NCI-H2081 treated with DMSO at 0.1 percent for 48 hours (cell line): Measurements from ENCODE around the gene PCDHB14.
"Not testable (repeated sequence)": the region's sequence is repeated elsewhere in the genome, so short reads cannot be mapped to it uniquely, and the experiment has no call there.

ENCODE experiments used
- DNase-seq: peaks from one replicate; lab custom pipeline; 2025; lab: John Stamatoyannopoulos, UW

The PCDHB14 gene

DNA sequence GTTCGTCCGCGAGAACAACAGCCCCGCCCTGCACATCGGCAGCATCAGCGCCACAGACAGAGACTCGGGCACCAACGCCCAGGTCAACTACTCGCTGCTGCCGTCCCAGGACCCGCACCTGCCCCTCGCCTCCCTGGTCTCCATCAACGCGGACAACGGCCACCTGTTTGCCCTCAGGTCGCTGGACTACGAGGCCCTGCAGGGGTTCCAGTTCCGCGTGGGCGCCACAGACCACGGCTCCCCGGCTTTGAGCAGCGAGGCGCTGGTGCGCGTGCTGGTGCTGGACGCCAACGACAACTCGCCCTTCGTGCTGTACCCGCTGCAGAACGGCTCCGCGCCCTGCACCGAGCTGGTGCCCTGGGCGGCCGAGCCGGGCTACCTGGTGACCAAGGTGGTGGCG is 12.9 kb upstream of the PCDHB14 start:
- DNase-seq = not testable (repeated sequence)

DNA sequence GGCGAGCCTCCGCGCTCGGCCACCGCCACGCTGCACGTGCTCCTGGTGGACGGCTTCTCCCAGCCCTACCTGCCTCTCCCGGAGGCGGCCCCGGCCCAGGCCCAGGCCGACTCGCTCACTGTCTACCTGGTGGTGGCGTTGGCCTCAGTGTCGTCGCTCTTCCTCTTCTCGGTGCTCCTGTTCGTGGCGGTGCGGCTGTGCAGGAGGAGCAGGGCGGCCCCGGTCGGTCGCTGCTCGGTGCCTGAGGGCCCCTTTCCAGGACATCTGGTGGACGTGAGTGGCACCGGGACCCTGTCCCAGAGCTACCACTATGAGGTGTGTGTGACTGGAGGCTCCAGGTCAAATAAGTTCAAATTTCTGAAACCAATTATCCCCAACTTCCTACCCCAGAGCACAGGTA is 12.3 kb upstream of the PCDHB14 start:
- not testable (repeated sequence) for DNase-seq

DNA sequence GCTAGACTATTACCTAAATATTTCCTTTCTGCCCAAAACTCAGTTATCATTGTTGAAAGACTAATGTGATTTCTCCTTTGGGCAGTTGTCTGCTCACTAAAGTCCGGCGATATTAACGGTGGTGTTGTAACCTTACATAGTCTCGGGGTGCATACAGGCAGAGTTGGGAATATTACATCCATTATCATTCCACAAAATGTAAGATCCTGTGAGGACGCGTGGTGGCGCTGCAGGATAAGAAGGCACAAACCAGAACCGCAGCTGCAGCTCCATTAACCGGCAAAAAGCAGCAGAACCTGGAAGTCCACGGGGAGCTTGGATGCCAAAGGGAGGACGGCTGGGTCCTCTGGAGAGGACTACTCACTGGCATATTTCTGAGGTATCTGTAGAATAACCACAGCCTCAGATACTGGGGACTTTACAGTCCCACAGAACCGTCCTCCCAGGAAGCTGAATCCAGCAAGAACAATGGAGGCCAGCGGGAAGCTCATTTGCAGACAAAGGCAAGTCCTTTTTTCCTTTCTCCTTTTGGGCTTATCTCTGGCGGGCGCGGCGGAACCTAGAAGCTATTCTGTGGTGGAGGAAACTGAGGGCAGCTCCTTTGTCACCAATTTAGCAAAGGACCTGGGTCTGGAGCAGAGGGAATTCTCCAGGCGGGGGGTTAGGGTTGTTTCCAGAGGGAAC is 9.3 kb upstream of the PCDHB14 start, which contains the start of gene PCDHB13:
Gene PCDHB13, plus strand, starts transcription at position 264 of the 684 bp plus-strand sequence. Its CDS starts 205 bp downstream, at position 469.
- not testable (repeated sequence) for DNase-seq

DNA sequence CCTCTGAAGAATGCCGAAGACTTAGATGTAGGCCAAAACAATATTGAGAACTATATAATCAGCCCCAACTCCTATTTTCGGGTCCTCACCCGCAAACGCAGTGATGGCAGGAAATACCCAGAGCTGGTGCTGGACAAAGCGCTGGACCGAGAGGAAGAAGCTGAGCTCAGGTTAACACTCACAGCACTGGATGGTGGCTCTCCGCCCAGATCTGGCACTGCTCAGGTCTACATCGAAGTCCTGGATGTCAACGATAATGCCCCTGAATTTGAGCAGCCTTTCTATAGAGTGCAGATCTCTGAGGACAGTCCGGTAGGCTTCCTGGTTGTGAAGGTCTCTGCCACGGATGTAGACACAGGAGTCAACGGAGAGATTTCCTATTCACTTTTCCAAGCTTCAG is 8.6 kb upstream of the PCDHB14 start:
- DNase-seq = not testable (repeated sequence)

DNA sequence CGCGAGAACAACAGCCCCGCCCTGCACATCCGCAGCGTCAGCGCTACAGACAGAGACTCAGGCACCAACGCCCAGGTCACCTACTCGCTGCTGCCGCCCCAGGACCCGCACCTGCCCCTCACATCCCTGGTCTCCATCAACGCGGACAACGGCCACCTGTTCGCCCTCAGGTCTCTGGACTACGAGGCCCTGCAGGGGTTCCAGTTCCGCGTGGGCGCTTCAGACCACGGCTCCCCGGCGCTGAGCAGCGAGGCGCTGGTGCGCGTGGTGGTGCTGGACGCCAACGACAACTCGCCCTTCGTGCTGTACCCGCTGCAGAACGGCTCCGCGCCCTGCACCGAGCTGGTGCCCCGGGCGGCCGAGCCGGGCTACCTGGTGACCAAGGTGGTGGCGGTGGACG is 7.6 kb upstream of the PCDHB14 start:
- DNase-seq = not testable (repeated sequence)

DNA sequence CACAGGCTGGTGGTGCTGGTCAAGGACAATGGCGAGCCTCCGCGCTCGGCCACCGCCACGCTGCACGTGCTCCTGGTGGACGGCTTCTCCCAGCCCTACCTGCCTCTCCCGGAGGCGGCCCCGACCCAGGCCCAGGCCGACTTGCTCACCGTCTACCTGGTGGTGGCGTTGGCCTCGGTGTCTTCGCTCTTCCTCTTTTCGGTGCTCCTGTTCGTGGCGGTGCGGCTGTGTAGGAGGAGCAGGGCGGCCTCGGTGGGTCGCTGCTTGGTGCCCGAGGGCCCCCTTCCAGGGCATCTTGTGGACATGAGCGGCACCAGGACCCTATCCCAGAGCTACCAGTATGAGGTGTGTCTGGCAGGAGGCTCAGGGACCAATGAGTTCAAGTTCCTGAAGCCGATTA is 7.1 kb upstream of the PCDHB14 start:
- not testable (repeated sequence) for DNase-seq

DNA sequence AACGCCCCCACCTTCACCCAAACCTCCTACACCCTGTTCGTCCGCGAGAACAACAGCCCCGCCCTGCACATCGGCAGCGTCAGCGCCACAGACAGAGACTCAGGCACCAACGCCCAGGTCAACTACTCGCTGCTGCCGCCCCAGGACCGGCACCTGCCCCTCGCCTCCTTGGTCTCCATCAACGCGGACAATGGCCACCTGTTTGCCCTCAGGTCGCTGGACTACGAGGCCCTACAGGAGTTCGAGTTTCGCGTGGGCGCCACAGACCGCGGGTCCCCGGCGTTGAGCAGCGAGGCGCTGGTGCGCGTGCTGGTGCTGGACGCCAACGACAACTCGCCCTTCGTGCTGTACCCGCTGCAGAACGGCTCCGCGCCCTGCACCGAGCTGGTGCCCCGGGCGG is 1.7 kb downstream of the PCDHB14 start:
- not testable (repeated sequence) for DNase-seq

DNA sequence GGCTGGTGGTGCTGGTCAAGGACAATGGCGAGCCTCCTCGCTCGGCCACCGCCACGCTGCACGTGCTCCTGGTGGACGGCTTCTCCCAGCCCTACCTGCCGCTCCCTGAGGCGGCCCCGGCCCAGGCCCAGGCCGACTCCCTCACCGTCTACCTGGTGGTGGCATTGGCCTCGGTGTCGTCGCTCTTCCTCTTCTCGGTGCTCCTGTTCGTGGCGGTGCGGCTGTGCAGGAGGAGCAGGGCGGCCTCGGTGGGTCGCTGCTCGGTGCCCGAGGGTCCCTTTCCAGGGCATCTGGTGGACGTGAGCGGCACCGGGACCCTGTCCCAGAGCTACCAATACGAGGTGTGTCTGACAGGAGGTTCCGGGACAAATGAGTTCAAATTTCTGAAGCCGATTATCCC is 2.3 kb downstream of the PCDHB14 start:
- DNase-seq = not testable (repeated sequence)

DNA sequence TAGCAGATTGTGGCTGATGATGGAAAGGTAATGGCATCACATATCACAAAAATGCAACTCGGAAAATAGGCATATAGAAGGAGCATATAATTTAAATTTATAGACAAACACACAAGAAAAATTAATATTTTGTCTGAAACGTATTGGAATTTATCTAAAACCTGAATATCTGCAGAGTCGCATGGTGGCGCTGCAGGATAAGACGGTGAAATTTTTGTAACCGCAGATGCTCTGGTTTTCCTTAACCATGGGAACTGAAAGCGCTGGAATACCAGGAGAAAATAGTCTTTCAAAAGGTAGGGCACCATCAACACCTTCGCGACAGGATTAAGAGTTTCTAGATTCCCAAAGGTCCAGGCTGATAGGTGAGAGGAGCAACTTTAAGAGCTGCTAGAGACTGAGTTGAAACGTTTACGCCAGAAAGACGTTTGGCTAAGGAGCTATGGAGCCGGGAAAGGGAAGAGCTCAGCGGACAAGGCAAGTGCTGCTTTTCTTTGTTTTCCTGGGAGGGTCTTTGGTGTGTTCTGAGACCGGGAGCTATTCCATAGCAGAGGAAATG is 11.0 kb downstream of the PCDHB14 start:
- DNase-seq = no peak

DNA sequence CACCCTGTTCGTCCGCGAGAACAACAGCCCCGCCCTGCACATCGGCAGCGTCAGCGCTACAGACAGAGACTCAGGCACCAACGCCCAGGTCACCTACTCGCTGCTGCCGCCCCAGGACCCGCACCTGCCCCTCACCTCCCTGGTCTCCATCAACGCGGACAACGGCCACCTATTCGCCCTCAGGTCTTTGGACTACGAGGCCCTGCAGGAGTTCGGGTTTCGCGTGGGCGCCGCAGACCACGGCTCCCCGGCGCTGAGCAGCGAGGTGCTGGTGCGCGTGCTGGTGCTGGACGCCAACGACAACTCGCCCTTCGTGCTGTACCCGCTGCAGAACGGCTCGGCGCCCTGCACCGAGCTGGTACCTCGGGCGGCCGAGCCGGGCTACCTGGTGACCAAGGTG is 12.8 kb downstream of the PCDHB14 start:
- DNase-seq = not testable (repeated sequence)

DNA sequence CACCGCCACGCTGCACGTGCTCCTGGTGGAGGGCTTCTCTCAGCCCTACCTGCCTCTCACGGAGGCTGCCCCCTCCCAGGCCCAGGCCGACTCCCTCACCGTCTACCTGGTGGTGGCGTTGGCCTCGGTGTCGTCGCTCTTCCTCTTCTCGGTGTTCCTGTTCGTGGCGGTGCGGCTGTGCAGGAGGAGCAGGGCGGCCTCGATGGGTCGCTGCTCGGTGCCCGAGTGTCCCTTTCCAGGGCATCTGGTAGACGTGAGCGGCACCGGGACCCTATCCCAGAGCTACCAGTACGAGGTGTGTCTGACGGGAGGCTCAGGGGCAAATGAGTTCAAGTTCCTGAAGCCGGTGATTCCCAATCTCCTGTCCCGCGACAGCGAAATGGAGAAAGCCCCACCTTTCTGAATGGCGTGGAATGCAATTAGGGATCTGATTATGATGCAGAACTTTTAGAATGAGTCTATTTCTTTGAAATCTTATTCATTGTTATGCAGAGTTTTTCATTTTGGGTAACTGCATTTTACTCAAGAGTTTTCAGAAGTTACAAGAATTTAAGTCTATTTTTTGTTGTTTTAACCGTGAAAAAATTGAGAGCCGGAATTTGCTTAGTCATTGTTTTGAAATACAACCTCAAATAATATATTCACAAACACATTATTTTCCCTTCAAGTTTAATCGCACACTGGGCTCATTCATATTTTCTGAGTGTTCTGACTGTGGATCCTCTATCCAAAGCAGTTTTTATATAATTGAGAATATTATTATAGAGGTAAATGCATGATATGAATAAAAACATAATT is 13.6 kb downstream of the PCDHB14 start:
- DNase-seq = no peak

DNA sequence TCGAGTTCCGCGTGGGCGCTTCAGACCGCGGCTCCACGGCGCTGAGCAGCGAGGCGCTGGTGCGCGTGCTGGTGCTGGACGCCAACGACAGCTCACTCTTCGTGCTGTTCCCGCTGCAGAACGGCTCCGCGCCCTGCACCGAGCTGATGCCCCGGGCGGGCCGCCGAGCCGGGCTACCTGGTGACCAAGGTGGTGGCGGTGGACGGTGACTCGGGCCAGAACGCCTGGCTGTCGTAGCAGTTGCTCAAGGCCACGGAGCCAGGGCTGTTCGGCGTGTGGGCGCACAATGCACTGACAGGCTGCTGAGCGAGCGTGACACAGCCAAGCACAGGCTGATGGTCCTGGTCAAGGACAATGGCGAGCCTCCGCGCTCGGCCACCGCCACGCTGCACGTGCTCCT is 18.4 kb downstream of the PCDHB14 start:
- DNase-seq = no peak

DNA sequence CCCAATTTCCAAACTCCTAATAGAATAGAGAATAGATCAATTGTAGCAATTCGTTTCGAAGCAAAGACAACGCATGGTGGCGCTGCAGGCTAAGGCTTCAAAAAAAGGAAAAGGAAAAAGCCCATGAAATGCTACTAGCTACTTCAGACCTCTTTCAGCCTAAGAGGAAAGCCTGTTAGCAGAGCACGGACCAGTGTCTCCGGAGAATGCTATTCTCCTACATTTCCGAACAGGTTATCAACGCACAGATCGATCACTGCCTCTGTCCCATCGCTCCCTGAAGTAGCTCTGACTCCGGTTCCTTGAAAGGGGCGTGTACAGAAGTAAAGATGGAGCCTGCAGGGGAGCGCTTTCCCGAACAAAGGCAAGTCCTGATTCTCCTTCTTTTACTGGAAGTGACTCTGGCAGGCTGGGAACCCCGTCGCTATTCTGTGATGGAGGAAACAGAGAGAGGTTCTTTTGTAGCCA is 22.1 kb downstream of the PCDHB14 start, which contains the start of gene PCDHB15:
Gene PCDHB15, plus strand, starts transcription at position 146 of the 468 bp plus-strand sequence. Its CDS starts 184 bp downstream, at position 330.
- DNase-seq = no peak

DNA sequence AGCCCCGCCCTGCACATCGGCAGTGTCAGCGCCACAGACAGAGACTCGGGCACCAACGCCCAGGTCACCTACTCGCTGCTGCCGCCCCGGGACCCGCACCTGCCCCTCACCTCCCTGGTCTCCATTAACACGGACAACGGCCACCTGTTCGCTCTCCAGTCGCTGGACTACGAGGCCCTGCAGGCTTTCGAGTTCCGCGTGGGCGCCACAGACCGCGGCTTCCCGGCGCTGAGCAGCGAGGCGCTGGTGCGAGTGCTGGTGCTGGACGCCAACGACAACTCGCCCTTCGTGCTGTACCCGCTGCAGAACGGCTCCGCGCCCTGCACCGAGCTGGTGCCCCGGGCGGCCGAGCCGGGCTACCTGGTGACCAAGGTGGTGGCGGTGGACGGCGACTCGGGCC is 23.8 kb downstream of the PCDHB14 start:
- not testable (repeated sequence) for DNase-seq

DNA sequence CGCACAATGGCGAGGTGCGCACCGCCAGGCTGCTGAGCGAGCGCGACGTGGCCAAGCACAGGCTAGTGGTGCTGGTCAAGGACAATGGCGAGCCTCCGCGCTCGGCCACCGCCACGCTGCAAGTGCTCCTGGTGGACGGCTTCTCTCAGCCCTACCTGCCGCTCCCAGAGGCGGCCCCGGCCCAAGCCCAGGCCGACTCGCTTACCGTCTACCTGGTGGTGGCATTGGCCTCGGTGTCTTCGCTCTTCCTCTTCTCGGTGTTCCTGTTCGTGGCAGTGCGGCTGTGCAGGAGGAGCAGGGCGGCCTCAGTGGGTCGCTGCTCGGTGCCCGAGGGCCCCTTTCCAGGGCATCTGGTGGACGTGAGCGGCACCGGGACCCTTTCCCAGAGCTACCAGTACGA is 24.3 kb downstream of the PCDHB14 start:
- not testable (repeated sequence) for DNase-seq

DNA sequence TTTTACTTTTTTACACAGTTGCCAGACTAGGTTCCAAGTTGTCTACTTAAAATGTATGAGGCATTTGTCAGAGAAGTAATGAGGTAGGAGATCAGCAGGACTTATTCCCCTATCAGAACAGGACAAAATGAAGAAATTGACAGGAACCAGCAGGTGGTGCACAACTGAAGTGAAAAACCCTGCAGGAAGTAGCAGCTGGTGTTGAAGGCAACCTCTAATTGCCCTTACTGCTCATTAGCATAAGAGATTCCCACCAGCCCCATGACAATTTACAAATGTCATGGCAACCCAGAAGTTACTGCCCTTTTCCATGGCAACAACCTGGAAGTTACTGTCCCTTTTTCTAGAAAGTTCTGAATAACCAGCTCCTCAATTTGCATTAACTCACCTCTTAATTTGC is 27.4 kb downstream of the PCDHB14 start:
- no peak for DNase-seq

DNA sequence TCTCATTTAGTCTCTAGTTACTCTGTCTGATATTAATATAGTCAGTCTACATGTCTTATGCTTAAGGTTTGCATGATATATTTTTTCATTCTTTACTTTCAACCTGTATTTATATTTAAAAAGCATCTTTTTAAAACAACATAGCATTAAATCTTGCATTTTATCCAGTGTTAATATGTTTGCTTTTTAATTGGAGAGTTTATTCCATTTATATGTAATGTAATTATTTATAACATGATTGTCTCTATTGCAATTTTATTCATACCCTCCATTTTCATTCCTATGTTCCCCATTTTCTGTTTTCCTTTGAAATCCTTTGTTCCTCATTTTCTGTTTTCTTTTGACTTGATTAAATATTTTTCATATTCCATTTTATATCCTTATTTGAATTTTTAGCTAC is 35.3 kb downstream of the PCDHB14 start:
- no peak for DNase-seq

DNA sequence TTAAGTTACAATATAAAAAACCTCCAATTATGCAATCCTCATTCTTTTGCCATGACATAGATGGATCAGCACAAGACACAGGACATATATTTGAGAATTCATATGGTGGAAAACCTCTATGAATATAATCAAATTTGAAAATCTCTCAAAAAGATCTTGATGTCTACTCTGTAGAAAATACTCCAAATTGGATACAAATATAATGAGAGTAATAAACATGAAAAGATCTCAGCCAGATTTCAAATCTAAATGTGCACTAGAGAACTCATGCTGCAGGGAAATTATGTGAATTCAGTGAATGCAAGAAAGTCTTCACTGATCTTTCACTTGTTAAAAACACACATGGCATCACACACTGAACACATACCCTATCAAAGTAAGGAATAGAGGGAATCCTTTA is 35.8 kb downstream of the PCDHB14 start:
- no peak for DNase-seq

DNA sequence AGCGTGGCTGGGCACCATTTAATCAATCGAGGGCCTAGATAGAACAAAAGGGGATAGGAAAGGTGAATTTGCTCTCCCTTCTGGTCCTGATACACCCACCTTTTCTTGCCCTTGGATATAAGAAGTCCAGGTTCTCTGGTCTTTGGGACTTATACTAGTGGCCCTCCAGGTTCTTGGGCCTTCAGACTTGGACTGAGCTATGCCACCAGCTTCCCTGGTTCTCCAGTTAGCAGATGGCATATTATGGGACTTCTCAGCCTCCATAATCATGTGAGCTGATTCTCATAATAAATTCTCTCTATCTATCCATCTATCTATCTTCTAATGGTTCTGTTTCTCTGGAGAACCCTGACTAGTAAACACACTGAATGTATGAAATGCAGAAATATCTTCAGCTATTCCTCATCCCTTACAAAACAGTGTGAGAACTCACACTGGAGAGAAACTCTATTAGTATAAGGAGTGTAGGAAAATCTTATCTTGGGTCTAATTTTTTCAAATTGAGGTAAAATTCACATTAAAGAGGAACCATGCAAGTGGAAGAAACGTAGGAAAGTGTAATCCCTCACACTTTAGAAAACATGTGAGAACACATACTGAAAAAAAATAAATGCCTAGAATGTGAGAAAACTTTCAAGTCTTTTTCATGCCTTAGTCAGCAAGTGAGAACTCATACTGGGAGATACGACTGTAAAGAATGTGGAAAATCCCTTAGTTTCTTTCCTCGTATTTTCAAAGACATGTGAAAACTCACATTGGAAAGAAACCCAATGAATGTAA is 37.5 kb downstream of the PCDHB14 start:
- no peak for DNase-seq

DNA sequence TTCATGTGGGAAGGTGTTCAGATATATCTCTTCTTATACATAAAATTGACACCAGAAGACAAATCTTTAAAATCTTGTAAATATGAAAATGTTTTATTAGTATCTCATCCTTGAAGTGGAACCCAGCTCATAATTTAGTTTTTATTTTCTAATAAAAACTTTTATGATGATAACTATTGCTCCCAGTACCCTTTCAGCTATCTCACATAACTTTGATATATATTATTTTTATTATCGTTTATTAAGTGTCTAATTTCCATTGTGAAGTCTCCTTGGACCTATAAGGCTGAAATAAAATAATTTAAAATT is 38.0 kb downstream of the PCDHB14 start:
- DNase-seq = no peak

DNA sequence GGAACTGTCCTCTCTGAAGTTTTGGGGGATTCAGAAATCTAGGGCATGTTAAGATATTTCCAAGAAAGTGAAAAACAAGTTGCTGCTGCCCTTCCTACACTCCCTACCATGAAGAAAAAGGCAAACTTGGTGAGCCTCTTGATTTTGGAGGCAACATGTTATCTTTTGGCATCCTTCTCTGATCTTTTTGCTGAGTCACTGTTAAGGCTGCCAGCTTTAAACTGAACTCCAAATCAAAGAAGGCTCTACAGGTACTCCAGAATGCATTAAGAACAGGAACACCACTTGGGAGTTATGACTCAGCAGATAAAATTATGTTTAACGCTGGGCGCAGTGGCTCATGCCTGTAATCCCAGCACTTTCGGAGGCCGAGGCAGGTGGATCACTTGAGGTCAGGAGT is 46.1 kb downstream of the PCDHB14 start:
- no peak for DNase-seq

DNA sequence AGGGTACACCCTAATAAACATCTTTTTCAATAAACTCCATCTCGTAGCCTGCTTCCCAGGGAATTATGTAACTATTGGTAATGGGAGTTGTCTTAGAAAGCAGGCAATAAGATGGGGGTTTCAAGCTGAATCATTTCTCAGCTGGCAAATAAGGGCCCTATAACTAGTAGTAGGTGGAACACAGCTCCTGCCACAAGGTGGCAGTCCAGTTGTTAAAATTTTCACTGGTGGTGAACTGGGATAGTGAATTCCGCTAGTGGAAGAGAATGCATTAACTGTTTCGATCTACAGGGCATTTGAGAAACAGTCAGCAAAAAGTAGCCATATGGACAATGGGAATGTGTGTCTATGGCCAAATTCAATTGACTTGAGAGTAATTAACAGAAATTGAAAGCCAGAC is 49.8 kb downstream of the PCDHB14 start:
- DNase-seq = no peak
